Stimulated activated CD4-positive, alpha-beta T cell treated with anti-CD3 and anti-CD28 coated beads, Interleukin-12 subunit alpha, Interleukin-12 subunit beta, amount 100 ng/mL, for 48 hours (primary cell): ENCODE results near the gene PIGU.

Source experiments
- DNase-seq, 3 donors: peaks; one replicate each; pipeline ENCODE4 v3.0.0-alpha.2; 2020; ENCODE audit warnings: low read depth in 2 of 3, low spot score in 1 of 3

The PIGU gene

DNA sequence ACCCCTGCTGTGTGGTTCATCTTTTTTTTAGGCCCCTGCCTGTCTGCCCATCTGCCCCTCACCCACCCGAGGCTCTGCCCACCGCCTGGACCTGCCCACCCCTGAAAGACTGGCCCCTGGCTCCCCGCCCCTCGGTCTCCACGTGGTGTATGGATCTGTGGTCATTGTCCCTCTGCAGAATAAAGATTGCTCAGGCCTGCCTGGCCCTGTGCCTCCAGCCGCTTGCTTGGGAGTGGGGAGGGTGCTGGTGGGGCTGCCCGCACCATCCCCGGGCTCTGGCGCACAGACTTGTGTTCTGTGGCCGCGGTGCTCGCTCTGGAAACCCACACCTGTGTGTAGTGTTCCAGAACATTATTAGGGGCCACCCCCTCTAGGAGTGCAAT is 116.8 kb downstream of the PIGU start:
- DNase-seq: no peak

DNA sequence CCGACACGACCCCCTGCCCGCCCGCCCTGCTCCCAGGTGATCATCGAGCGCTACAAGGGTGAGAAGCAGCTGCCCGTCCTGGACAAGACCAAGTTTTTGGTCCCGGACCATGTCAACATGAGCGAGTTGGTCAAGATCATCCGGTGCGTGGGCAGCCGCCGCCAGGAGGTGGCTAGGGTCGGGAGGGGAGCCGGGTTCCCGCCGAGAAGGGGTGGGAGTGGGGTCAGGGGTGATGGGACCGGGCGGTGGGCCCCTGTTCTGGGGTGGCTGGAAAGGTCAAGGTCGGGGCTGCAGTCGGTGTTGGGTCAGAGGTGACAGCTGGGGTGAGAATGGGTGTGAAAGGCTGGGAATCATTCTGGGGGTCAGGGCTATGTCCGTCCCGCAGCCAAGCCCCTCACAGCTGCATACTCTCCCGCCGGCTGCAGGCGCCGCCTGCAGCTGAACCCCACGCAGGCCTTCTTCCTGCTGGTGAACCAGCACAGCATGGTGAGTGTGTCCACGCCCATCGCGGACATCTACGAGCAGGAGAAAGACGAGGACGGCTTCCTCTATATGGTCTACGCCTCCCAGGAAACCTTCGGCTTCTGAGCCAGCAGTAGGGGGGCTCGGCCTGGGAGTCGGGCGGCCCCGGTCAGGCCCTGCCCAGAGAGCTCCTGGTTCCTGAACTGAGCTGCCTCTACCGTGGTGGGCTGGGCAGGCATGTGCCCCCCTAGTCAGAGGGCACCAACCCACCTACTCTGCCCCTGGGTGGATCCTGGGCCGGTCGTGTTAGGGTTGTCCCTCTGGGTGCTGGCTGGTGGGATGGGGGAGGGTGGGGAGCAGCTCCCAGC is 117.4 kb downstream of the PIGU start:
- DNase-seq: no peak

DNA sequence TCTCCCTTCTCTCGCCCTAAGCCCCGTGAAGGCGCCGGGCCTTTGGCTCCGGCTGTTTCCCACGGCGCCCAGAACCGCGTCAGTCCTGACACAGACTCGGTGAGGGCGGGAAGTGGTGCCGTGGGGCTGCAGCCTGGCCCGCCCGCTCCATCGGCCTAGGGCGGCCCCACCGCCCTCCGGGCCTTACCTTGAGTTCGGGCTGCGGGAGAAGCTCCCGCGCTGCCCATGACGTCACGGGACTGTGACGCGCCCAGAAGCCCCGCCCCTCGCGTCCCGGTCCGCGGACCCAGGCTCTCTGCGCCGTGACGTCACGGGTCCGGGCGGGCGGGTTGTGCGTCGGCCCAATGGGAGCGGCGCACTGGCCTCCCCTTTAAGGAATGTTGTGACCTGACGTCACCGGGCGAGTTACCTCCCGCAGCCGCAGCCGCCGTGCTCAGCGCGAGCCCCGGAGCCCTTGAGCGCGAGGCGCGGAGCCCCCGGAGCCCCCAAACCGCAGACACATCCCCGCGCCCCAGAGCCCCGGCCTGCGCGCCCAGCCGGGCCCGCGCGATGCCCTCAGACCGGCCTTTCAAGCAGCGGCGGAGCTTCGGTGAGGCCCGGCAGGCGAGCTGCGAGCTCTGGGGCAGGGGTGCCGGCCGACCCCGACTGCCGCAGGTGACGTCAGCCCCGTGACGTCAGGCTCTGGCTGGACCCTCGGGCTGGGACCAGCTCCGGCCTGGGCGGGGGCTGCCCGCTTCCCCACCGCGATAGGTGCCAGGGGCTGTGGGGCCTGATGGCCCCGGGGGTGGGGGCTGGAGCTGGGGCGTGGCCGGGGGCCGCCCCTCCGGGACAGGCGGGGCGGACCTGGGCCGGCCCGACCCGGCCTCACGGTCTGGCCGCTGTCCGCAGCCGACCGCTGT is 118.3 kb downstream of the PIGU start, which contains the start of gene MAP1LC3A:
Gene MAP1LC3A (plus strand): TSS at position 399 of the 899 bp plus-strand sequence. CDS start 151 bp downstream, at position 550.
- DNase-seq: peak; percentile 82 to 90 (median 89)

DNA sequence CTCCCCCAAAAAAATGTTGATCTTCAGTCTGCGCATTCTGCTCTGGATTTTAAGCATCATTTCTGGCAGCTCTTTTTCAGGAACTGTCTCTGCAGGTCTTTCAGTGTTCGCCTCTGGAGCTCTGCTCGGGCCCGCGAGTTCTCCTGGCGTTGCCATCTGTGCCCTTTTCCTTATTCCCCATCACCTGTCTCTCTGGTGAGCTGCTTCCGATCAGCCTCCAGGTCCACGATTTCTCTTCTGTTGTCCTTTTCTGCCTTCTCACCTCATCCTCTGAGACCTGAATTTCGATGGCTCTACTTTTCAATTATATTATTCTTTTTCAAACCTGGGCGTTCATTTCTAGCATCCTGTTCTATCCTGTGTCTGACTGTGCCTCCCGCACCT is 119.0 kb downstream of the PIGU start:
- DNase-seq: no peak

DNA sequence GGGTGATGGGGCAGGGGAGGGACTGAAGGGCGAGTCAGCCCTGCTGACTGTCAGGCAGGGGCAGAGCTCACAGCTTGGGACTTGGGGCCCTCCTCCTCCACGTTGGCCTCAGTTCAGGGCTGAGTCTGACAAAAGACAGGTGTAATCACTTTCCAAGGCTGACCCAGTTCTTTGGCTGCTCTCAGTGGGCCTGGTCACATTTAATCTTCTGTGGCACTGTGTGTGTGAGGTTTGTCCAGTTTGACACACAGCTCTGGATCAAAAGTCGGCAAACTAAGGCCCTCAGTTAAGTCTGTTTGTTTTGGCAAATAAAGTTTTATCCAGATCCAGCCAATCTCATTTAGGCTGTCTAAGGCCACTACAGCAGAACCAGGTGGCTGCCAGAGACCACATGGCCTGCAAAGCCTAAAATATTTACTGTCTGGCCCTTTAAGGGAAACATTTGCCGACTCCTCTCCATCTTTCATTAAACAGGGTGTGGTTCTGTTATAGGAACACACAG is 123.5 kb downstream of the PIGU start:
- no peak for DNase-seq

DNA sequence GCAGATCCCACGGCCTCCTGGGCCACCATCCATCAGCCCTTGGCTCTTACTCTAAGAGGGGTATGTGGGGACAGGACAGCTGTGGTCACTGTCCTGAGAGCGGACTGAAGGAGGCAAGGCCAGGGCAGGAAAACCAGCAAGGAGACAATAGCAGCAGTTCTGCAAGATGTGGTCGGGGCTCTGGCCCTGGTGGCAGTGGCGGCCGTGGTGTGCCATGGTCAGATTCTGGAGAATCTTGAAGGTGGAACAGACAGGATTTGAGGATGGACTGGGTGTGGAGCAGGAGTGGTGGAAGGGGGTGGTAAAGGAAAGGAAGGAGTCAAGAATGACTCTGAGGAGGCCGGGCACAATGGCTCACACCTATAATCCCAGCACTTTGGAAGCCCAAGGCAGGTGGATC is 124.3 kb downstream of the PIGU start:
- DNase-seq: no peak

DNA sequence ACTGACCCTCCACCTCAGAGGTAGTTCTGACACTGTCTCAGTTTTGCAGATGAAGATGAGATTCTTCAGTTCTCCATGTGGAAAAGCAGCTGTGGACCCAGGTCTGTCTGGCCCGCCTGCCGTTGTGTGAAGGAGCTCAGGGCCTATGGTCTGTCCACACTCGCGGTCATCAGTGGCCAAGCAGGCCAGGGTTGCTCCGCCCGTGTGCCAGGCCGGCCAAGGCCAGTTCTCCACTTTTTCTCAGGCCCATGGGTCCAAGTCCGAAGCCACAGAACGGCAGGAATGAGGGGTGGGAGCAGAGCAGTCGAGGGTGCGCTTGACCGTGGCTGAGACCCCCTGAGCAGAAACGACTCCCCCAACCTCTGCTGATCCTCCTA is 127.0 kb downstream of the PIGU start:
- DNase-seq: no peak

DNA sequence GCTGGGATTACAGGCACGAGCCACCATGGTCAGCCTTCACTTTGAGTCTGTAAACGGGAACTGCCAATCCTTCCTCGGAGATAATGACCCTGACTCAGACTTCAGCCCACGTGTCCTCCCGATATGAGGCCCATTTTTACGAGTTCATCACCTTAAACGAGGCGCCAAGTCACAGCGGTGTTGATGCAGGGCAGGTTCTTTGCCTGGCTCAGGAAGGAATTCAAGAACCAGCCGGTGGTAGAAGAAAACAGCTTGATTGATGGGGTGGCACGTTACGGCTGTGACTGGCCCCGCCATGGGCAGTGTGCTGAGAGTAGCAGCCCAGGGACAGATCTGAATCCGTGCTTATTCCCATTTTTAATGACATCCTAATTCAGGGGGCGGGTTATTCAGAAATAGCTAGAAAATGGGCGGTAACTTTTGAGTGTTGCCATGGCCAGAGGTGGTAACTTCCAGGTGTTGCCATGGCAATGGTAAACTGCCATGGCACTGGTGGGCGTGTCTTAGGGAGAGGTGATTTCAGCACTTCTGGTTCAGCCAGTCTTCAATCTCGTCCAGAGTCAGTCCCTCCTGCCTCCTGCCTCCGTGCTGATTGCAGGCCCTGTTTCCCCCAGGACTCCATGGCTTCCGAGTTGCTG is 127.5 kb downstream of the PIGU start:
- DNase-seq: no peak

DNA sequence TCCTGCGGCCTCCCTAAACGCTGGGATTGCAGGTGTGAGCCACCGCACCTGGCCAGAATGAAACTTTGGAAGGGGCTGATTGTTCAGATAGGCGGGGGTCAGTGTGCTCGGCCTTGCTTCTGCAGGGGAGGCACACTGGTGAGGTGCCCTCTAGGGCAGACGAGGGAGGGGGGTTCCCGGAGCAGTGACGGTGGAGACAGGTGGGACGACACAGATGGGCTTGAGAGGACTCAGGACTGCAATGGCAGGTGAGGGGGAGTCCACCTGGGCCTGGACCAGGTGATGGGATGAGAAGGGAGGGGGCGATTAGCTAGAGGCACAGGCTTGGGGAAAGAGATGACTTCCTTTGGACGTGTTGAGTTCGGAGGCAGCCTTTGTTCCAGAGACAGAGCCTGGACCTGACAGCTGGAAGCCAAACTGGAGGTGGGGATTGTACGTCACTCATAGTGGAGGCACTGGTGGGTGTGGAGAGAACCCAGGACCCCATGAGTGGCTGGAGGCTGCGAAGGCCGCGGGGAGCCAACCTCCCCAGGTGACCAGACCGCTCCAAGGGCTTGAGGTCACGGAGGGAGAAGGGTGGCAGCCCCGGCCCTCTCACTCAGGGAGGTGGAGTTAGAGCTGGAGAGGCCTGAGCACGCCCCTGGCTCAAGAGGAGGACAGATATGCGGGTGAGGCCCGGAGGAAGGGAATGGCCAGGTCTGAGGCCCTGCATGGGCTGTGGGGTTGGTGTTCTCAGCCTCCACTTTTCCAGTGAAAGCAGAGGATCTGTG is 128.9 kb downstream of the PIGU start:
- no peak for DNase-seq

DNA sequence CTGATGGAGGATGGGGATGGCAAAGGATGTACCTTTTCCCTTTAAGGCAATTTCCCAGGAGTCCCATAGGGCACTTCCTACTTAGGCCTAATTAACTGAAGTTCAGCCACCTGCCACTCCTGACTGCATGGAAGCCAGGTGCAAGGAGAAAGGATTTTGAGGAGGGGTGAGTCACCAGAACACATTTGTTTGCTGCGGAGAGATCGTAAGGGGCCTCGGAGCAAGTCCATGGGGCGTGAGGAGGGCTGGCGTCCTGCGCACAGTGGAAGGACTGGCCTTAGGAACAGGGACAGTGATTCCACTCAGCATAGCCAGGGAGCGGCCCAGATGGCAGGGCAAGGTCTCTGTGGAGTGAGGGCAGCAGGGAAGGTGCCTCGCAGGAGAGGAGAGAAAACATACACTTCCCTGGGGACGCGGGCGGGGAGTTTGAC is 130.1 kb downstream of the PIGU start:
- no peak for DNase-seq

DNA sequence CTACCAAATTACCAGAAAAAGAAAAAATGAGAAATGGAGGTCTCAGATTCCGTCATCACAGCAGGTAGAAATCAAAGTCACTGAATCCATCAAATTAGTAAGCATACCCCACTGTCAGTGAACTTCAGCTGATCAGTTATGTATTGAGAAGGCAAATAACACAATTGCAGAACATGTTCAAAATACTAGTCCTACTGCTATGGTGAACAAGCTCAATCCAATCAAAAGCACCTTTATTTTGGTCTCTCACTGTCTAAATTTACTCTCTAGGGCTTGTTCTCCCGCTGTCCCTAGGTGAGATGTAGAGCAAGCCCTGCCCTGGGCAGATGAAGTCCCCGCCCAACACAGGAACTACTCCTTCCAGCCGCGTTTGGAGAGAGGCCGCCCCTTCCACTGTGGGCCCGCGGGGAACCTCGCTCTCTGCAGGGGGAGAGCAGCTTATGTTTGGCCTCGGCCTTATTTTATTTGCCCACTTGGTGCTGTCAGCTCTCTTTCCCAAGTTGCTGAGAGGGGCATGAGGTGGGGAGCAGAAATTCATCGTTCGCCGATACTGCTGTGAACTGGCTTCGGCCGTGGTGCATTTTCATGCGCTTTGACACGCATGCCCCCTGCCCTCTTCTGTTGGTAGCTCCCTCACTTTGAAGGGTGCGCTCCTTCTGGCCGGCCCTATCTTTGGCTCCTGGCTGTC is 132.6 kb downstream of the PIGU start:
- no peak for DNase-seq

DNA sequence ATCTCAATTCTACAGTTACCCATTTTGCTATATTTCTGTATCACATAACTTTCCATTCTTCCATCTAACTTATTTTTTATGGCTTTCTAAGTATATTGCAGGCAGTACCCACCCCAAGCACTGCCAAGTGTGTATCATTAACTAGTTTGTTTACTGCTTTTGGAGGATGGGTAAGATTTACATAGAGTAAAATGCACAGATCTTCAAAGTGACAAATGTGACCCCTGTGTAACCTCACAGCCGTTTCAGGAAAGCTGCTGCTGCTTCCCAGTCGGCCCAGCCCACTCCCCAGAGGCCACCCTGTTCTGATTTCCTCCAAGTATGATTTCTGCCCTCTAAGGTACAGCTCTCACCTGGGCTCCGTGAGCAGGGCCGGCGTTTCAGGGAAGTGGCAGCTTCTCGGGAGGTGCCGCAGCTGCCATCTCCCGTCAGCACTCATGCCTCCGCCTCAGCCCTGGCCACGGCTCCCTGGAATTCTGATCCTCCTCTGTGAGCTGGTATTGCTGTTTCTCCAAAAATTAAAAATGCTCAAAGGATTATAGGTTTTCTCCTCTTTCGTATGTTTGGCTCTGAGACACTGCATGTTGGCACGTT is 133.3 kb downstream of the PIGU start:
- DNase-seq: no peak

DNA sequence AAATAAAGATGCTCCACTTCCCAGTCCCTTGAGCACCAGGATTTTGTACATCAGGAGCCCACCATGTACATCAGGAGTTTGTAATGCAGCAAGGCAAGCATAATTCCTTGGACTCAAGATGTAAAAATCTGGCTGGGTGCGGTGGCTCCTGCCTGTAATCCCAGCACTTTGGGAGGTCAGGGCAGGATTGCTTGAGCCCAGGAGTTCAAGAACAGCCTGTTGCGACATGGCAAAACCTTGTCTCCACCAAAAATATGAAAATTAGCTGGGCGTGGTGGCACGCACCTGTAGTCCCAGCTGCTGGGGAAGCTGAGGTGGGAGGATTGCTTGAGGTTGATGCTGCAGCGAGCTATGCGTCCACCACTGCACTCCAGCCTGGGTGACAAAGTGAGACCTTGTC is 134.5 kb downstream of the PIGU start:
- no peak for DNase-seq

DNA sequence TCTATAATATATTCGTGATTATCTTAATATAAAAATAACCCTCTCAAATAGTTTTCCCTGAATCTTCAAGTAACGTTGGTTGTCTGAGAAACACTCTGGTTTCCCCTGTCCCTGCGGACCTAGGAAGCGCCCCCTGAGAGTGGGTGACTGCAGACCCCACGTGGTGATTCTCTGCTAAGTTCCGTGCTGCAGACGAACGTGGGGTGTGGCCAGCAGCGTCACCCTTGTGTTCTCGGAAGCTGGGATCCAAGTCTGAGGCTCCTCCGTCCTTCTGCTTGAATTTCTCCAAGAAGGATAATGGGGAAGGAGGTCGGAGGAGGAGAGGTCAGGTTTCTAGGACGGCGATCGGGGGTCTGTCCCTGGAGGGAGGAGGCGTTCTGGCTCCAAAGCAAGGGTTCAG is 135.0 kb downstream of the PIGU start:
- DNase-seq: no peak

DNA sequence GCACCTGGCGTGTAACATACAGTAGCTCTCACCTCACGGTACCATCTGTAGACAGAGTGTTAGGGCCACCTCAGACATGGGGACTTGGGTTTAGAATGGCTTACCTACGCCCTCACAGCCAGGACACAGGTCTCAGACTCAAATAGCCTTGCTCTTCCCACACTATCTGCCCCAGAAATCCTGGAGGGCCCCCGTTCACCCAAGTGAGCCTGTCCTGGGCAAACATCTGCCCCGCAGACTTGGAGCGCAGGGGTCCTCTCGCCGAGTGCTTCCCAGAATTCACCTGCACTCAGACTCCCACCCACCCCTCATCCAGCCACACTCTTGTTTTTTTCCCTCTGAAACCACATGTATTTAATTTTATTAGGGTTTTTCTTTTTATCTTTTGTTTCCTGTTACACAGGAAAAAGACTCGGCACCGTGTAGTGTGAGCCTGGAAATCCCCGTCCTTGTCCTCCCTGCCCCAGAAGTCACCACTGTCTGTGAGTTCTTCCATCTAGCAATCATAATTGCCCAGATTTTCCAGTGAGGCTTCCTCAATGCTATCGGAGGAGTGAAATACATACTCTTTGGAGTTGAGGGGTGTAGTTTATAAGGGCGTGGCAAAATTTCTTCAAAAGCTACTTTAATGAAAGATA is 135.5 kb downstream of the PIGU start:
- DNase-seq: no peak

DNA sequence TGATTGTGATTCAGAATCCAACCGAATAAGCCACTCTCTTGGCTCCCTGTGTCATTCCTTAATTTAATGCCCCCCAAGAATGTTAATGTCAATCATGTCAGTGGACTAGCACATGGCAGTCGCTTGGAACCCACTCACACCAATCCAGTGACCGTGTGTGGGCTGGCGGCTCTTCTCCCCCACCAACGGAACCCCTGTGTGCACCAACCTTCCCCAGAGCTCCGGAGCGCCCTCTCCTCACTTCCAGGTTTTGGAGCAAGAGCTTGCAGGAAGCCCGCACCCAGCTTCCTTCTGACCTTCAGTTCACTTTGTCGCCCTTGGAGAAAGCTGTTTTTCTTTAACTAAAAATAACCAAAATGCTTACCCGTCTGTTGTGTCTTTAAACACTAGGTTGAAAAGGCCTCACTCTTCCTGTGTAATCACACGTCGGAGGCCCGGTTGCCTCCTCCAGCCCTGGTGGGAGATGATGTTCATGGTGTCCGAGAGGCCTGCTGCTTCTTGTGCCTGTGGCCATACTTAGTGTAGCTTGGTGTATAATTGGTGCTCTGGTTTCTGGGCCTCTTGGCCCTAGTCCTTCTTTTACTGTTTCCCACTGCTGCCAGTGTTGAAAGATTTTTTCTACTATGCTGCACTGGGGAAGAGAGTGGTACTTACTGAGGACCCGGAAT is 136.2 kb downstream of the PIGU start:
- no peak for DNase-seq

DNA sequence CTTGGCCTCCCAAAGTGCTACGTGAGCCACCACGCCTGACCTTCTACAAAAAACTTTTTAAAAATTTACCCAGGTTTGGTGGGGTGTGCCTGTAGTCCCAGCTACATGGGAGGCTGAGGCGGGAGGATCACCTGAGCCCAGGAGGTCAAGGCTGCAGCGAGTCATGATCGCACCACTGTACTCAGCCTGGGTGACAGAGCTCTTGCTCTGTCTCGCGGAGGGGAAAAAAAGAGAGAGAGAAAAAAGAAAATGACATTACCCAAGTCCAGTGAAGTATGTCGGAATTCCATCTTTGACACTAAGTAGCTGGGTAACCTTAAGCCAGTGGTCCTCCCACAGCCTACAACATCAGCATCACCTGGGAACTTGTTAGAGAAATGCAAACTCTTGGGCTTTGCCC is 137.1 kb downstream of the PIGU start:
- no peak for DNase-seq

DNA sequence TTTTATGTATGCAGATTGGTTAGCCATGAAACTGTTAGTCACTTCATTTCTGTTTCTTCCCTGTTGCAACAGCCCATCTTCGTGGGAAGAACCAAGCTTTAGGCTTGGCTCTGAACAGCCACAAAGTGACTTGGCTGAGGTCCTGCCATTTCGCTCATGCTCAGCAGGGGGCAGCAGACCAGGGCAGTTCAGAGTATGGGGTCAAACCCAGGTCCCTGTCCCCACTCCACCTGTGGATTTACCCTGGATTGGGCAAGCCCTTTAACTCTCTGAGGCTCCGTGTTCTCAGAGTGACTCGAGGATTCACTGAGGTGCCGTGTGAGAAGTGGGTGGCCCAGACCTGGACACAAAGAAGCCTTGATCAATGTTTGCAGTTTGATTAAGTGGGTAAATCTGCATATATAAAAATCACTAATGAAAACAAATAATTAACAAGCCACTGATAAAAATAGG is 138.2 kb downstream of the PIGU start:
- DNase-seq: peak; percentile 30 to 60 (median 47)

DNA sequence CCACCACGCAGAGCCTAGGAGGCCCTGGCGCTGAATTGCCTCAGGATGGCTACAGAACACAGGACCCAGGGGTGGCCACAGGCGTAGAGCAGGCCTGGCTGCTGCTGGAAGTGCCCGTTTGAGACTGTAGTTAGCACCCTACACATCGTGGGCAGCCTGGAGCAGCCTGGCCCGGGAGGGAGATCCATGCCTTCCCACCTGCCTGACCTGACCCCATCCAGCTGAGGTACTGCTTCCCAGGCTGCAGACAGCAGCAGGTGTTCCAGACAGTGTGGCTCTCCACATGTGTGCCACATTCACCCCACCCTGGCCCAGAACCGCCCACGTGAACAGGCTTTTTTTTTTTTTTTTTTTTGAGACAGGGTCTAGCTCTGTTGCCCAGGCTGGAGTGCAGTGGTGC is 139.2 kb downstream of the PIGU start:
- no peak for DNase-seq
